HepG2 (cell line): ENCODE measurements around the gene CTSW. TPM values are rescaled to one million over a fixed set of nuclear protein-coding genes. Genes with fewer than 3 reads are reported as not detected.

Experiments used
- CENPT ChIP-seq: sonication (generic); formaldehyde crosslinking; IDR thresholded peaks from 2 replicates; pipeline ENCODE4 v1.8.0; 2022; ENCODE audit warnings: low read depth, mild to moderate bottlenecking, moderate library complexity, missing genetic modification reagents
- FOSL1 ChIP-seq: sonication (generic); formaldehyde crosslinking; IDR thresholded peaks from 2 replicates; pipeline ENCODE4 v1.9.0; 2021; ENCODE audit warnings: missing genetic modification reagents, borderline replicate concordance
- GTF3A ChIP-seq: sonication (generic); formaldehyde crosslinking; conservative IDR thresholded peaks from 2 replicates; pipeline ENCODE4 v1.4.0; 2020; ENCODE audit warnings: mild to moderate bottlenecking, missing genetic modification reagents
- JUND ChIP-seq: sonication (generic); formaldehyde crosslinking; IDR thresholded peaks from 2 replicates; pipeline ENCODE4 v1.8.0; 2022; ENCODE audit warnings: mild to moderate bottlenecking, missing genetic modification reagents
- NCOA5 ChIP-seq: sonication (generic); formaldehyde crosslinking; IDR thresholded peaks from 2 replicates; pipeline ENCODE4 v1.4.0; 2020; ENCODE audit warnings: missing genetic modification reagents
- PCBP1 ChIP-seq: fragments of 200-400 bp; formaldehyde crosslinking; IDR thresholded peaks from 2 replicates; pipeline ENCODE4 v1.6.1; 2017; ENCODE audit warnings: mild to moderate bottlenecking, low read depth, low read length, borderline replicate concordance
- PRDM15 ChIP-seq: sonication (generic); formaldehyde crosslinking; IDR thresholded peaks from 2 replicates; pipeline ENCODE4 v1.4.0; 2020; ENCODE audit warnings: missing genetic modification reagents
- REXO4 ChIP-seq: sonication (generic); formaldehyde crosslinking; IDR thresholded peaks from 2 replicates; pipeline ENCODE4 v1.8.0; 2022; ENCODE audit warnings: missing genetic modification reagents, mild to moderate bottlenecking, borderline replicate concordance
- SRF ChIP-seq: IDR thresholded peaks from 2 replicates; pipeline ENCODE4 v1.6.1; 2011; ENCODE audit warnings: mild to moderate bottlenecking, low read depth, low read length, moderate library complexity
- TP53 ChIP-seq: sonication (generic); formaldehyde crosslinking; conservative IDR thresholded peaks from 2 replicates; pipeline ENCODE4 v1.4.0; 2020; ENCODE audit warnings: missing genetic modification reagents
- YEATS2 ChIP-seq: sonication (generic); formaldehyde crosslinking; IDR thresholded peaks from 2 replicates; pipeline ENCODE4 v1.4.0; 2020; ENCODE audit warnings: missing genetic modification reagents, borderline replicate concordance
- YY1 ChIP-seq: IDR thresholded peaks from 2 replicates; pipeline ENCODE4 v1.6.1; 2011; ENCODE audit warnings: low read length, low read depth, moderate library complexity, mild to moderate bottlenecking; ENCODE audit not compliant: insufficient read depth, insufficient replicate concordance
- ZBTB37 ChIP-seq: sonication (generic); formaldehyde crosslinking; IDR thresholded peaks from 2 replicates; pipeline ENCODE4 v1.4.0; 2020; ENCODE audit warnings: mild to moderate bottlenecking, missing genetic modification reagents
- ZBTB4 ChIP-seq: sonication (generic); formaldehyde crosslinking; IDR thresholded peaks from 2 replicates; pipeline ENCODE4 v1.4.0; 2020; ENCODE audit warnings: missing genetic modification reagents, mild to moderate bottlenecking, borderline replicate concordance
- ZNF367 ChIP-seq: sonication (generic); formaldehyde crosslinking; IDR thresholded peaks from 2 replicates; pipeline ENCODE4 v1.4.0; 2020; ENCODE audit warnings: missing genetic modification reagents, borderline replicate concordance
- ZNF441 ChIP-seq: sonication (generic); formaldehyde crosslinking; IDR thresholded peaks from 2 replicates; pipeline ENCODE4 v1.7.0; 2021; ENCODE audit warnings: missing genetic modification reagents, borderline replicate concordance
- ZNF530 ChIP-seq: sonication (generic); formaldehyde crosslinking; IDR thresholded peaks from 2 replicates; pipeline ENCODE4 v1.5.0; 2020; ENCODE audit warnings: low read depth, mild to moderate bottlenecking, missing genetic modification reagents
- ZNF547 ChIP-seq: sonication (generic); formaldehyde crosslinking; IDR thresholded peaks from 2 replicates; pipeline ENCODE4 v1.5.1; 2020; ENCODE audit warnings: mild to moderate bottlenecking, missing genetic modification reagents
- ZNF570 ChIP-seq: sonication (generic); formaldehyde crosslinking; IDR thresholded peaks from 2 replicates; pipeline ENCODE4 v1.4.0; 2020; ENCODE audit warnings: mild to moderate bottlenecking, missing genetic modification reagents, borderline replicate concordance
- ZNF776 ChIP-seq: sonication (generic); formaldehyde crosslinking; IDR thresholded peaks from 2 replicates; pipeline ENCODE4 v1.4.0; 2020; ENCODE audit warnings: mild to moderate bottlenecking, missing genetic modification reagents
- ZNF83 ChIP-seq: sonication (generic); formaldehyde crosslinking; IDR thresholded peaks from 2 replicates; pipeline ENCODE4 v1.4.0; 2020; ENCODE audit warnings: missing genetic modification reagents, mild to moderate bottlenecking, borderline replicate concordance
- polyA plus RNA-seq, 8 experiments: library from polyadenylated mRNA; depleted of rRNA in 3 of 8; stranded (reverse) in 7 of 8; unstranded in 1 of 8; fragments of >200 nt; fragmentation: Illumina TruSeq in 4 of 8; extraction: Trizol in 4 of 8; gene quantifications; 2 replicates each; pipeline versions ENCODE4 v1.2.1 to v1.2.3, GENCODE V29; 2011 to 2016; ENCODE audit warnings: low read depth in 4 of 8, missing spikeins in 1 of 8, mixed read lengths in 1 of 8; ENCODE audit not compliant: insufficient read depth in 1 of 8
- total RNA-seq, 5 experiments: library from RNA; depleted of rRNA; stranded (reverse); fragments of >200 nt; fragmentation: Illumina TruSeq; extraction: Trizol; gene quantifications; 2 replicates each; pipeline ENCODE4 v1.2.3, GENCODE V29; 2016; ENCODE audit warnings: low read depth in 1 of 5

The CTSW gene
- total and polyA plus RNA-seq, 2 of the 13 experiments (the other 11 are each of a cell fraction or from before 2014, with no cell fraction given), result 0.09 TPM; not detected in 1

- no peak for TF ChIP-seq ZBTB37 (CRISPR knock-in tag)
- 0 out of 2 replicates have a peak, but pooled peaks have one; percentile 71 for TF ChIP-seq PCBP1
- no peak for TF ChIP-seq SRF
- TF ChIP-seq ZNF570 (CRISPR knock-in tag), result no peak
- no peak for TF ChIP-seq CENPT (CRISPR knock-in tag)
- 0 out of 2 replicates have a peak, but pooled peaks have one; percentile 35 for TF ChIP-seq ZBTB4 (CRISPR knock-in tag)
- no peak for TF ChIP-seq REXO4 (CRISPR knock-in tag)
- 0 out of 2 replicates have a peak, but pooled peaks have one; percentile 23 for TF ChIP-seq ZNF441 (CRISPR knock-in tag)
- peak; percentile 63; the same call in 1 of the 2 replicates for TF ChIP-seq YEATS2 (CRISPR knock-in tag)
- TF ChIP-seq ZNF367 (CRISPR knock-in tag), result no peak
- no peak for TF ChIP-seq ZNF547 (CRISPR knock-in tag)
- no peak; the same call in 1 of the 2 replicates for TF ChIP-seq PRDM15 (CRISPR knock-in tag)
- no peak for TF ChIP-seq GTF3A
- TF ChIP-seq ZNF776 (CRISPR knock-in tag), result no peak
- TF ChIP-seq JUND (CRISPR knock-in tag), result no peak
- TF ChIP-seq NCOA5 (CRISPR knock-in tag), result no peak
- no peak for TF ChIP-seq FOSL1
- TF ChIP-seq ZNF530 (CRISPR knock-in tag), result no peak
- TF ChIP-seq ZNF83 (CRISPR knock-in tag), result no peak
- peak; percentile 89 for TF ChIP-seq YY1
- no peak for TF ChIP-seq TP53 (CRISPR knock-in tag)
Measured at GRCh38 chr11:65888163-65888814, 8.7 kb downstream of the CTSW start, which contains the start of gene FIBP (continued).
